RWPE2 (cell line): ENCODE measurements around the gene PRELID3B.

ENCODE experiments used
- ATAC-seq: fragments of 200-7000 bp; cut with Tn5 transposase; 3 replicates; pipeline ENCODE4 v1.9.1; 2021; ENCODE audit warnings: low read depth
- DNase-seq: peaks from one replicate; pipeline ENCODE4 v3.0.0-alpha.2; 2020; ENCODE audit warnings: low spot score
- H3K27ac ChIP-seq: fragments of 450-650 bp; 2 replicates; pipeline ENCODE4 v1.5.1; 2017; ENCODE audit warnings: mild to moderate bottlenecking; ENCODE audit not compliant: poor library complexity, severe bottlenecking
- H3K27me3 ChIP-seq: fragments of 250-450 bp; sonication (Bioruptor Pico); 2 replicates; pipeline ENCODE4 v1.5.1; 2021; ENCODE audit warnings: mild to moderate bottlenecking, moderate library complexity; ENCODE audit not compliant: insufficient read depth, poor library complexity, severe bottlenecking
- H3K36me3 ChIP-seq: fragments of 250-450 bp; sonication (Bioruptor Pico); 2 replicates; pipeline ENCODE4 v1.5.1; 2020; ENCODE audit warnings: low read depth, mild to moderate bottlenecking, moderate library complexity
- H3K4me1 ChIP-seq: fragments of 250-450 bp; sonication (Bioruptor Pico); 2 replicates; pipeline ENCODE4 v1.5.1; 2021; ENCODE audit warnings: mild to moderate bottlenecking, moderate library complexity; ENCODE audit not compliant: insufficient read depth, poor library complexity, severe bottlenecking
- H3K4me3 ChIP-seq: fragments of 250-450 bp; sonication (Bioruptor Pico); 2 replicates; pipeline ENCODE4 v1.5.1; 2021; ENCODE audit warnings: mild to moderate bottlenecking, moderate library complexity; ENCODE audit not compliant: severe bottlenecking
- H3K9me3 ChIP-seq: fragments of 250-450 bp; sonication (Bioruptor Pico); 2 replicates; pipeline ENCODE4 v1.5.1; 2021; ENCODE audit warnings: mild to moderate bottlenecking, moderate library complexity; ENCODE audit not compliant: severe bottlenecking
- TF ChIP-seq, protein P1 (sequence below): fragments of 450-650 bp; IDR thresholded peaks from one replicate; pipeline ENCODE4 v1.5.1; 2017; ENCODE audit warnings: mild to moderate bottlenecking, moderate library complexity; ENCODE audit not compliant: poor library complexity, severe bottlenecking

The PRELID3B gene

DNA sequence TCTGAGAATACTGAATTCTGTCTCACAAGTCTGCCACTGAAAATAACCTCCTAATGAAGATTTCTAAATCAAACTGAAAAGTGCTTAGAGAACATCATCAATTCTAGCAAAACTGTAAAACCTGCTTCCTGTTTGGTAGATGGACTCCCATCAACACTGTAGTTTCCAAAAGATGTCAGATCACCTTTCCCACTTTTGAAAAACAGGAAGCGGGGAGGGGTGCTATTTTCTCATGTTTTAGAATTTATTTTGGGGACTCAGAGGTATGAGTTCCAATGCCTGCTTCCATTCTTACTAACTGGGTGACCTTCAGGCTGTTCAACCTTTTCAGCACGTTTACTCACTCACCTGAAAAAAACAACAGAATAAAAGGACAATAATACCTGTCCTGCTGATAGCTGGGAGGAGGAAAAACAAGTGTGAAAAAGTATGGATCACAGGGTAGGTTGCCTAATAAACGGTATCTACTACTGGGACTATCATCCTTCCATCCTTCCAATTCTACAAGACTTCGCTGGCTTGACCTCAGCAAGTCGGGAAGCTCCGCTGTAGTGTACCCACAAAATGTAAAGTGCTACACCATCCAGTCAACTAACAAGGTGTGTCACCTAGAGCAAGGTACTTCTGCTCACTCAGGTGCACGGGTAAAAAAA lies 11.5 kb downstream of the PRELID3B start:
- ATAC-seq, result no peak
- Histone ChIP-seq H3K27ac (peak overlapping the region; percentile 59), H3K4me3 (peak overlapping the region; percentile 68), H3K36me3 (peaks cover 82% of the 10 kb centered on the region), H3K9me3 (no peaks in the 10 kb centered on the region), H3K27me3 (no peaks in the 10 kb centered on the region), H3K4me1 (peaks cover 44% of the 10 kb centered on the region)
- TF ChIP-seq, protein P1, sequence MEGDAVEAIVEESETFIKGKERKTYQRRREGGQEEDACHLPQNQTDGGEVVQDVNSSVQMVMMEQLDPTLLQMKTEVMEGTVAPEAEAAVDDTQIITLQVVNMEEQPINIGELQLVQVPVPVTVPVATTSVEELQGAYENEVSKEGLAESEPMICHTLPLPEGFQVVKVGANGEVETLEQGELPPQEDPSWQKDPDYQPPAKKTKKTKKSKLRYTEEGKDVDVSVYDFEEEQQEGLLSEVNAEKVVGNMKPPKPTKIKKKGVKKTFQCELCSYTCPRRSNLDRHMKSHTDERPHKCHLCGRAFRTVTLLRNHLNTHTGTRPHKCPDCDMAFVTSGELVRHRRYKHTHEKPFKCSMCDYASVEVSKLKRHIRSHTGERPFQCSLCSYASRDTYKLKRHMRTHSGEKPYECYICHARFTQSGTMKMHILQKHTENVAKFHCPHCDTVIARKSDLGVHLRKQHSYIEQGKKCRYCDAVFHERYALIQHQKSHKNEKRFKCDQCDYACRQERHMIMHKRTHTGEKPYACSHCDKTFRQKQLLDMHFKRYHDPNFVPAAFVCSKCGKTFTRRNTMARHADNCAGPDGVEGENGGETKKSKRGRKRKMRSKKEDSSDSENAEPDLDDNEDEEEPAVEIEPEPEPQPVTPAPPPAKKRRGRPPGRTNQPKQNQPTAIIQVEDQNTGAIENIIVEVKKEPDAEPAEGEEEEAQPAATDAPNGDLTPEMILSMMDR, result no peak
- DNase-seq, result no peak

DNA sequence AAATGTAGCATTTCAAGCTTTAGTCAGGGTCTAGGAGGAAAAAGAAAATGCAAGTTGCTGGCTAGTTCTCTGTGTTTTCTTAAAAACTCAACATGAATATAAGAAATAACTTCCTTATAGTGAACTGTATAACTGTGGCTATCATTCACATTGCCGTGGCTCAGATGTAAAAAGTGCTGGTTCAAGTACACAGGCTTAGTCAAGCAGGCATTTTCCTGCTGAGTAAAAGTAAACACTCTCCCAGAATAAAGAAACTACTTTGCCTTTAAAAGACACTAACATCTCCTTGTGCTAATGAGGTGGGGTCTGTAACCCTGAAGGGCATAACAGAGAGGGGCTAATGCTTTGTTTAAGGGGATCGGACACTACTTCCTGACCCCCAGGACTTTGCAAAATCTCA lies 13.8 kb downstream of the PRELID3B start:
- Histone ChIP-seq H3K9me3 (no peaks in the 10 kb centered on the region), H3K4me1 (peaks cover 44% of the 10 kb centered on the region), H3K4me3 (peak overlapping the region; percentile 3), H3K36me3 (peaks cover 86% of the 10 kb centered on the region), H3K27ac (peak overlapping the region; percentile 1), H3K27me3 (no peaks in the 10 kb centered on the region)
- ATAC-seq (no peak), DNase-seq (peak; percentile 15)
- TF ChIP-seq, protein P1, result no peak

DNA sequence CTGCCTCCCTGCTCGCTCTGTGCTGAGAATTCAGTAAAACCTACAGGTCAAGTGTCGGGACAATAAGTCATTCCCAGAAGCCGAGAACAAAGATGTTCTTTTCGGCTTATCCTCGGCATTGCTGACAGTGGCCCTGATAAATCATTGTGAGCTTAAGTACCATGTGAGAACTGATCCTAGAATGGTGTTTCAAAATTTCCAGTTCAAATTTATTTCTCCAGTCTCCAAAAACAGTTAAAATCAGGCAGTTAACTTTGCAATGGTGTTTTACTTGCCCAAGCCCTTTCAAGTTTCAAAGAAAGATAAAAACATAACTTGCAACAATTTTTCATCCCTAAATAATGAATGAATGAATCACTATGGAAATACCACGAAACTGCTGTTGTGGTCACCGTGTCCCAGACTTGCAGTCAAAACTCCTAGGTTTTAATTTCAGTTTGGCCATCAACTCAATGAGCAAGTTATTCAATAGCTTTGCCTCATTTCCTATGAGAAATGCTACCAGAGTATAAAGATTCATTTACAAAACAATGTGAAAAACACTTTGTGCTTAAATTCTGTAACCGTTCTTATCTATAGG lies 14.8 kb downstream of the PRELID3B start:
- DNase-seq (no peak), ATAC-seq (no peak)
- TF ChIP-seq, protein P1, result no peak
- Histone ChIP-seq H3K9me3 (no peaks in the 10 kb centered on the region), H3K36me3 (peaks cover 81% of the 10 kb centered on the region), H3K27ac (peak overlapping the region; percentile 1), H3K4me1 (peaks cover 34% of the 10 kb centered on the region), H3K27me3 (no peaks in the 10 kb centered on the region), H3K4me3 (no peak overlapping the region)

DNA sequence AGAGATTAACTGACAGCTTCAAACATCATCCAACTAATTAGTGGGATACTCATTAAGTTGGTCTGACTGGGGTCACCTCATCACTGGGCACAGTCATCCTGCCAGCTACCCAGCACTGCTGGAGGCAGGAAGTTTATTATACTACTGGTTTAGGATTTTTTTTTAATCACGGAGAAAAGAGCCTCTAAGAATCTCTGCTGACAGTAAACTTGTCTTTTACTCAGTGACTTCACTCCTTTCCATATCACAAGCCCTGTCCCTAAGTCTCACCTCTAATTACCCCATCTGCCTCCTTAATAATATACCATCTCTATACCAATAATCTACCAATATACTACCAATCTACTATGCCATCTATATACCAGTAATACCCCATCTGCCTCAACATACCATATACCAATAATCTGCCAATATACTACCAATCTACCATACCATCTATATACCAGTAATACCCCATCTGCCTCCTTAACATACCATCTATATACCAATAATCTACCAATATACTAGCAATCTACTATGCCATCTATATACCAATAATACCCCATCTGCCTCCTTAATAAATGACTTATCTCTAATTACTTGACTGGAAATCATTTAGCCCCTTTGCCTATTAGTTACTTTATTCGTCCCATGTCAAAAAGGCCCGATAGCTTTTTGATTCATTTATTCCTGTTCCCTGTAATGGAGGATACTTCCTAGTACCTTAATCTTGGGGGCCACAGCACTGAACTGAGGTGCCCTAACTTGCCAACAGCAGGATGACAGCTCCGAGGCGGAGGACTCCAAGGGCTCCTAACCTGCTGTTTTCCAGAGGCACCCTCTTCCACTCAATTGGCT lies 15.5 kb downstream of the PRELID3B start:
- no peaks in the 10 kb centered on the region for H3K27me3 ChIP-seq
- peaks cover 81% of the 10 kb centered on the region for H3K36me3 ChIP-seq
- no peak for ATAC-seq

More for the DNA sequence above, 15.5 kb downstream of the PRELID3B start:
- Histone ChIP-seq H3K27ac (no peak overlapping the region), H3K9me3 (no peaks in the 10 kb centered on the region), H3K4me3 (no peak overlapping the region), H3K4me1 (peaks cover 33% of the 10 kb centered on the region)
- DNase-seq, result peak; percentile 74
- TF ChIP-seq, protein P1, result no peak
